ENCODE results near the gene IRX3. TPM values are rescaled to one million over a fixed set of nuclear protein-coding genes. Genes with fewer than 3 reads are reported as not detected.

Gene IRX3
- total RNA-seq, 4 donors from 2014 or later, result 0.97 to 15.0 (median 3.5) TPM

DNA sequence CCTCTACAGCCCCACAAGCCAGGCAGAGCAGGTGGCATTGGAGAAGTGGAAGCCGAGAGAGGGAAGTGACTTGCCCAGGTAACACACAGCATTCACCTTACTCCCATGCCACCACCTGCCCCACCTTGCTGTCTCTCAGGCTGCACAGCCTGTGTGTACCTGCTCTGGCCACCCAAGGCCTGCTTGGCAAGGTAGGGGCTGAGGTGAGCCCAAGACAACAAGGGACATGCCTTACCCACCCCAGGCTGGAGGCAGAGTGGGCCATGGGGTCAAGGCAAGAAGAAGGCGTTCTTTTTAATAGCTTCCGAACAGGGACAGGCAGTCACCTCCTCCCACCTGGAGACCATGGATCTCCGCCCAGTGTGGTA, 40.1 kb downstream of the IRX3 start:
- H3K36me3 ChIP-seq, result no peaks in the 10 kb centered on the region
- H3K27me3 ChIP-seq, result no peaks in the 10 kb centered on the region
- no peak for TF ChIP-seq CTCF (IDR thresholded peaks at IDR 0.05)
- no peaks in the 10 kb centered on the region for H3K9me3 ChIP-seq
- no peak for DNase-seq
- H3K4me1 ChIP-seq, result no peaks in the 10 kb centered on the region
- no peak overlapping the region for H3K4me3 ChIP-seq
- intact Hi-C loops (cut with DNase I; ENCODE audit: low total_unique reads), result no loop called here
- H3K27ac ChIP-seq, result no peak overlapping the region

DNA sequence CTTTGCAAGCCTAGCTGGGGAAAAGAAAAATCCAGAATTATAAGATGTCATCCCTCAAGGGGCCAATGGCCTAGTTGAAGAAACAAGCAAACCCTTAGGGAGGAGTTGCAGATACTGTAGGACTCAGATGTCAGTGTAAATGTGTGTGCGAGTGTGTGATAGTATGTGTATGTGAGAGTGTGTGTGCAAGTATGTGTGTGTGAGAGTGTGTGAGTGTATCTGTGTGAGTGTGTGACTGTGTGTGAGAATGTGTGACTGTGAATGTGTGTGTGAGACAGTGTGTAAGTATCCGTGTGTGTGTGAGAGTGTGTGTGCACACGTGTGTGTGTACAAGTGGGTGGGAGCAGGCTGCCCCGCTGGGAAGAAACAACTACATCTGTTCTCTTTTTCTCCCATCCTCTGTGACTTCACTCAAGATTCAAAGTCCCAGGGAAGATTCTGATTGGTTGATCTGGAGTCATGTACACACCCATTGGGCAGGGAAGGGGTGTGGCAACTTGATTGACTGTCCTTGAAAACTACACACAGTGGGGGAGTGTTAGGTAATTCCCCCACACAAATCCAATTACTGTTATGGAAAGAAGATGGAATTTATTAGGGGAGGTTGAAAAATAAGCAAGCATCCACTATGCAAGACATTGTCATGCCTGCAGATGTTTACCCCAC, 40.7 kb downstream of the IRX3 start:
- Histone ChIP-seq H3K4me1 (no peaks in the 10 kb centered on the region), H3K9me3 (no peaks in the 10 kb centered on the region), H3K27ac (no peak overlapping the region), H3K4me3 (no peak overlapping the region), H3K27me3 (no peaks in the 10 kb centered on the region), H3K36me3 (no peaks in the 10 kb centered on the region)
- TF ChIP-seq POLR2A (IDR thresholded peaks at IDR 0.05) (no peak), CTCF (IDR thresholded peaks at IDR 0.05) (no peak)
- intact Hi-C loops (cut with DNase I; ENCODE audit: low total_unique reads), result no loop called here
- no peak for DNase-seq

DNA sequence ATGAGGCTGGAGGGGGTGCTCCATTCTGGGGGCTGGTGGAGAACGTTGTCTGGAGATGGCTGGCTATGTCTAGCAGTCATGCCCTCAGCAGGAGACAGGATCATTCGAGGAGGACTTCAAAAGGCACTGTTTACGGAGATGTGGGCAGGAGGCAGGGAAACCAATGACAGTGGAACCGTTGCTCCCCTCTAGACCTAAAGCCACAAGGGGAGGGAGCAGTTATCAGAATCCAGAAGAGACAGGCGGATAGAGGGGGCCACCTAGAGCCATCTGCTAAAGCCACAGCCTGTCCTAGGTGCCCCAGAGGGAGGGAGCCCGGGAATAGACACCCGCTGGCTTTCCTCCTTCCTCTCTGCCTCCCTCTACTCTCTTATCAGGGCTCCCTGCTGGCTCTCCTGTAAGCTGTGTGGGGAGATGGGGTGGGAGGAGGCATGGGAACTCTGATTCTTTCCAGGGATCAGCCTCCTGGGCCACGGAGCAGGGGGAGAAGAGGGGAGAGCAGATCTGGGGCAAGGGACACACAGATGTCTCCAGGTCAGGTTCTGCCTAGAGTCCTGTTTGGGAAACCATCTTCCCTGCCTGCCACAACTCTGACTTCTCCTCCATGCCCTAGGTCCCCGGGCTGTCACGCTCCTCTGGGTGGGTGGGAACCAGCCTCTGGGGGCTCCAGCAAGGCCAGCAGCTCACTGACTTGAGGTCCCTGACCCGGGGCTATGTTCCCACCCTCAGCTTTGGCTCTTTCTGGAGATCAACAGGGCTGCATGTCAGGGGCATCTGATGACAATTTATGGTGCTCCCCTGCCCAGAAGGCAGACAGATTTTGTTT, 42.3 kb downstream of the IRX3 start:
- Histone ChIP-seq H3K4me1 (no peaks in the 10 kb centered on the region), H3K4me3 (no peak overlapping the region), H3K27me3 (no peaks in the 10 kb centered on the region), H3K27ac (no peak overlapping the region), H3K9me3 (no peaks in the 10 kb centered on the region), H3K36me3 (no peaks in the 10 kb centered on the region)
- intact Hi-C loops (cut with DNase I; ENCODE audit: low total_unique reads), result no loop called here
- TF ChIP-seq POLR2A (IDR thresholded peaks at IDR 0.05) (no peak), CTCF (IDR thresholded peaks at IDR 0.05) (no peak)
- no peak for DNase-seq

DNA sequence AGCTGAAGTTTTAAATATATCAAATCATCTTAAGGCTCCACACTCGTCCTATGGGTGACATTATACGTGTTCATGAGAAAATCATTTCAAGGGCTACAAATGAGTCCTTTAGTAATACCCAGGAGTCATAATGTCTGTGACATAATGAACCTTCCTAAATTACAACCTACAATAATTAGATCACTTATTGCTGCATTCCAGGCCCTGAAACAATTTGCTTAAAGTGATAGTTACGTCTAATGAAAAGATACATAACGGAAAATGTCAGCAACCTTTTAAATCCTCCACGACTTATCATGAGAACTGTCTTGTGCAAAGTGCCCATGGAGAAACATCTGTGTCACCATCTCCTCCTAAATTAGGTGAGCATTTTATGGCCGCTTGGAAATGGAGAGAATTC, 43.4 kb downstream of the IRX3 start:
- no peaks in the 10 kb centered on the region for H3K27me3 ChIP-seq
- intact Hi-C loops (cut with DNase I; ENCODE audit: low total_unique reads), result no loop called here
- H3K4me1 ChIP-seq, result no peaks in the 10 kb centered on the region
- H3K9me3 ChIP-seq, result no peaks in the 10 kb centered on the region
- no peak for DNase-seq
- H3K27ac ChIP-seq, result no peak overlapping the region
- no peaks in the 10 kb centered on the region for H3K36me3 ChIP-seq
- H3K4me3 ChIP-seq, result no peak overlapping the region
- no peak for TF ChIP-seq POLR2A (IDR thresholded peaks at IDR 0.05)
- no peak for TF ChIP-seq CTCF (IDR thresholded peaks at IDR 0.05)

DNA sequence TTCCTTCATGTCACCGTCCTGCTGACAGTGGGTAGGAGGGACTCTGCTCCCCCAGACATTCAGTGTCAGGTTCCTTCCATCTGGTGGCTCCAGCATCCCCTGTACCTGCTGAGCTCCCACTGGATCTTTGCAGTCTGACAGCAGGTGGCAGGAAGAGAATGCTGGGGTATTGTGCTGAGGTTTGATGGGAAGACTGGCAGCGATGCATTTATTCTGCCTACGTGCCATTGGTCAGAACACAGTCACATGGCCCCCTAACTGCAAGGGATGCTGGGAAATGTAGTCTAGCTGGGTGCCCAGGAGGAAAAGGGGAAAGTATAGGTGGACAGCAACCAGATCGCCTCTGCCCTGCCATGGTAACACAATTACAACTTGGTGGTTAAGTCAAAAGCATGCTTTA, 44.4 kb downstream of the IRX3 start:
- TF ChIP-seq CTCF (IDR thresholded peaks at IDR 0.05) (no peak), POLR2A (IDR thresholded peaks at IDR 0.05) (no peak)
- Histone ChIP-seq H3K27ac (no peak overlapping the region), H3K4me1 (no peaks in the 10 kb centered on the region), H3K27me3 (no peaks in the 10 kb centered on the region), H3K4me3 (no peak overlapping the region), H3K9me3 (no peaks in the 10 kb centered on the region), H3K36me3 (no peaks in the 10 kb centered on the region)
- no peak for DNase-seq
- intact Hi-C loops (cut with DNase I; ENCODE audit: low total_unique reads), result no loop called here
